ENCODE measurements around the gene CYP2W1.

DNA sequence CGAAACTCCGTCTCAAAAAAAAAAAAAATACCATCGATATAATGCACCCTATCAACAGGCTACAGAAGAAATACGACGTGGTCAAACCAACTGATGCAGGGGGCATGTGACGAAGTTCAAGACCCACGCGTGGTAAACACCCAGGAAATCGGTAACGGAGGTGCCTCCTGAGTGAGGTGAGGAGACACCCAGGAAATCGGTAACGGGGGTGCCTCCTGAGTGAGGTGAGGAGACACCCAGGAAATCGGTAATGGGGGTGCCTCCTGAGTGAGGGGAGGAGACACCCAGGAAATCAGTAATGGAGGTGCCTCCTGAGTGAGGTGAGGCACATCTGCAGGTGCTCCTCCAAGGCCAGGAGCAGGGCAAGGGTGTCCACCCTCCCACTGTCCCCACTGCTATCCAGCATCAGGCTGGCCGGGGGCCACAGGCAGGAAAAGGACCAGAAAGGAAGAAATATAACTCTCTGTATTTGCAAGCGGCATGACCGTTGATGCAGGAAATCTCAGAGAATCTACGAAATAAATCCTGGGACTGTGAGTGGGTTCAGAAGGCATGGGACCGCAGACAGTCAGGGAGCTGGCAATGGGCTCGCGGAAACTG is 50.7 kb downstream of the CYP2W1 start:
- TF ChIP-seq, protein P1, sequence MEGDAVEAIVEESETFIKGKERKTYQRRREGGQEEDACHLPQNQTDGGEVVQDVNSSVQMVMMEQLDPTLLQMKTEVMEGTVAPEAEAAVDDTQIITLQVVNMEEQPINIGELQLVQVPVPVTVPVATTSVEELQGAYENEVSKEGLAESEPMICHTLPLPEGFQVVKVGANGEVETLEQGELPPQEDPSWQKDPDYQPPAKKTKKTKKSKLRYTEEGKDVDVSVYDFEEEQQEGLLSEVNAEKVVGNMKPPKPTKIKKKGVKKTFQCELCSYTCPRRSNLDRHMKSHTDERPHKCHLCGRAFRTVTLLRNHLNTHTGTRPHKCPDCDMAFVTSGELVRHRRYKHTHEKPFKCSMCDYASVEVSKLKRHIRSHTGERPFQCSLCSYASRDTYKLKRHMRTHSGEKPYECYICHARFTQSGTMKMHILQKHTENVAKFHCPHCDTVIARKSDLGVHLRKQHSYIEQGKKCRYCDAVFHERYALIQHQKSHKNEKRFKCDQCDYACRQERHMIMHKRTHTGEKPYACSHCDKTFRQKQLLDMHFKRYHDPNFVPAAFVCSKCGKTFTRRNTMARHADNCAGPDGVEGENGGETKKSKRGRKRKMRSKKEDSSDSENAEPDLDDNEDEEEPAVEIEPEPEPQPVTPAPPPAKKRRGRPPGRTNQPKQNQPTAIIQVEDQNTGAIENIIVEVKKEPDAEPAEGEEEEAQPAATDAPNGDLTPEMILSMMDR (IDR thresholded peaks at IDR 0.05; ENCODE audit: insufficient read depth, low read depth, low read length): no peak
- no peak for TF ChIP-seq EZH2 (IDR thresholded peaks at IDR 0.05; ENCODE audit: insufficient read depth, low read length)
